Fibroblast of lung (primary cell): ENCODE measurements around the gene CWC27.

ENCODE experiments used
- CTCF ChIP-seq, 2 donors: IDR thresholded peaks in 1 of 2; conservative IDR thresholded peaks in 1 of 2; 1 replicate in 1 of 2; 2 replicates in 1 of 2; pipeline ENCODE4 v1.5.1; 2011 to 2012; ENCODE audit warnings: low read length in 2 of 2, control low read depth in 1 of 2, inconsistent platforms in 1 of 2, low read depth in 1 of 2, mild to moderate bottlenecking in 1 of 2
- EZH2 ChIP-seq: IDR thresholded peaks from 2 replicates; pipeline ENCODE4 v1.5.1; 2012; ENCODE audit warnings: low read length, control low read depth, mild to moderate bottlenecking; ENCODE audit errors: missing control alignments

GRCh38 chr5:64754066-64754465, 14.7 kb upstream of the CWC27 start:
- TF ChIP-seq CTCF (conservative IDR thresholded peaks at IDR 0.05 in 1 of 2, IDR thresholded peaks at IDR 0.05 in 1 of 2; ENCODE audit: low read depth in 1 of 2, low read length in 2 of 2) (no peak), EZH2 (no peak)
